NCI-H1417 (cell line): ENCODE data around the gene THRB.

ENCODE experiments used
- DNase-seq, 3 experiments: peaks; one replicate each; lab custom pipeline; 2025; lab: John Stamatoyannopoulos, UW

THRB gene

GRCh38 chr3:24494618-24495325 is at the start of gene THRB:
THRB (minus strand) TSS chr3:24494850.
- DNase-seq: peak in 2 of 3 experiments; percentile 74 to 82

- DNase-seq: no peak
Measured at GRCh38 chr3:24541935-24542334, 47.3 kb upstream of the THRB start.

- DNase-seq: no peak
Measured at GRCh38 chr3:24540821-24541220, 46.2 kb upstream of the THRB start.

- no peak for DNase-seq
Measured at GRCh38 chr3:24539699-24540098, 45.0 kb upstream of the THRB start.

- DNase-seq: no peak
Measured at GRCh38 chr3:24538891-24539290, 44.2 kb upstream of the THRB start.

- DNase-seq: no peak
Measured at GRCh38 chr3:24533561-24534193, 39.0 kb upstream of the THRB start.

GRCh38 chr3:24530471-24530870 is 35.8 kb upstream of the THRB start:
- DNase-seq: no peak

GRCh38 chr3:24529210-24529609 is 34.6 kb upstream of the THRB start:
- DNase-seq: no peak

GRCh38 chr3:24526640-24527212 is 32.1 kb upstream of the THRB start:
- DNase-seq: peak in 1 of 3 experiments; percentile 58

- no peak for DNase-seq
Measured at GRCh38 chr3:24525557-24525956, 30.9 kb upstream of the THRB start.

GRCh38 chr3:24525022-24525421 is 30.4 kb upstream of the THRB start:
- DNase-seq: no peak

GRCh38 chr3:24523988-24524727 is 29.5 kb upstream of the THRB start:
- DNase-seq: no peak

GRCh38 chr3:24523215-24523614 is 28.6 kb upstream of the THRB start:
- DNase-seq: no peak

- peak in 1 of 3 experiments; percentile 22 for DNase-seq
Measured at GRCh38 chr3:24522146-24522579, 27.5 kb upstream of the THRB start.

GRCh38 chr3:24521420-24522145 is 26.9 kb upstream of the THRB start:
- DNase-seq: peak; percentile 5 to 71 (median 66)

- DNase-seq: no peak
Measured at GRCh38 chr3:24520976-24521419, 26.3 kb upstream of the THRB start.

GRCh38 chr3:24520101-24520495 is 25.4 kb upstream of the THRB start:
- no peak for DNase-seq

- DNase-seq: no peak
Measured at GRCh38 chr3:24519368-24520100, 24.9 kb upstream of the THRB start.

- no peak for DNase-seq
Measured at GRCh38 chr3:24518990-24519367, 24.3 kb upstream of the THRB start.

GRCh38 chr3:24514119-24514518 is 19.5 kb upstream of the THRB start:
- DNase-seq: no peak

GRCh38 chr3:24513463-24513862 is 18.8 kb upstream of the THRB start:
- DNase-seq: no peak
